BLaER1 treated with 17β-estradiol and CSF1 and Interleukin-3, amounts not matched to agents 10 nM and 100 nM (cell line): Measurements from ENCODE around the gene SAP30BP.

Experiments used
- H3K27ac ChIP-seq, 11 experiments: shearing (Covaris generic); formaldehyde crosslinking; 2 replicates each; pipeline ENCODE4 v1.8.1; 2022
- H3K27me3 ChIP-seq, 11 experiments: shearing (Covaris generic); formaldehyde crosslinking; 2 replicates each; pipeline ENCODE4 v1.8.1; 2022
- H3K36me3 ChIP-seq, 11 experiments: shearing (Covaris generic); formaldehyde crosslinking; 2 replicates each; pipeline ENCODE4 v1.8.1; 2022
- H3K4me1 ChIP-seq, 10 experiments: shearing (Covaris generic); formaldehyde crosslinking; 2 replicates each; pipeline ENCODE4 v1.8.1; 2022
- H3K4me2 ChIP-seq, 11 experiments: shearing (Covaris generic); formaldehyde crosslinking; 2 replicates each; pipeline ENCODE4 v1.8.1; 2022
- H3K4me3 ChIP-seq, 10 experiments: shearing (Covaris generic); formaldehyde crosslinking; 2 replicates each; pipeline ENCODE4 v1.8.1; 2022
- H3K9ac ChIP-seq, 11 experiments: shearing (Covaris generic); formaldehyde crosslinking; 2 replicates each; pipeline ENCODE4 v1.8.1; 2022
- H3K9me3 ChIP-seq, 11 experiments: shearing (Covaris generic); formaldehyde crosslinking; replicated peaks in 1 of 11; 2 replicates each; pipeline ENCODE4 v1.8.1; 2022
- H4K20me1 ChIP-seq, 11 experiments: shearing (Covaris generic); formaldehyde crosslinking; 2 replicates each; pipeline ENCODE4 v1.8.1; 2022
- Cebpa-rat ChIP-seq, 11 experiments: shearing (Covaris generic); IDR thresholded peaks; 2 replicates each; pipeline ENCODE4 v1.8.1; 2022

Gene SAP30BP

GRCh38 chr17:75640556-75641119 is 26.5 kb upstream of the SAP30BP start:
- peaks cover 44 to 73% (median 55%) of the 10 kb centered on the region in 10 experiments for H3K4me1 ChIP-seq
- peak overlapping the region in 5 of 11 experiments; percentile 4 to 56 (median 31); a peak in 6 of 22 replicates for H3K9ac ChIP-seq
- no peak for TF ChIP-seq Cebpa-rat (IDR thresholded peaks at IDR 0.05)
- peak overlapping the region in 2 of 10 experiments; percentile 14 to 18; a peak in 4 of 20 replicates for H3K4me3 ChIP-seq
- H3K9me3 ChIP-seq, result no peaks in the 10 kb centered on the region
- H3K36me3 ChIP-seq, result peaks cover 0 to 23% (median 5%) of the 10 kb centered on the region in 11 experiments; a peak in 9 of 22 replicates
- peaks cover 0 to 21% (median 14%) of the 10 kb centered on the region in 11 experiments; a peak in 11 of 22 replicates for H3K27me3 ChIP-seq
- H4K20me1 ChIP-seq, result peaks cover 0 to 16% (median 0%) of the 10 kb centered on the region in 11 experiments; a peak in 7 of 22 replicates
- peak overlapping the region; percentile 73 to 94 (median 82) for H3K4me2 ChIP-seq
- H3K27ac ChIP-seq, result peak overlapping the region in 4 of 11 experiments; percentile 5 to 38 (median 20); a peak in 2 of 22 replicates

GRCh38 chr17:75641343-75641742 is 25.8 kb upstream of the SAP30BP start:
- Histone ChIP-seq H3K36me3 (peaks cover 0 to 23% (median 5%) of the 10 kb centered on the region in 11 experiments; a peak in 9 of 22 replicates), H3K4me1 (peaks cover 50 to 73% (median 55%) of the 10 kb centered on the region in 10 experiments), H3K27me3 (peaks cover 0 to 14% (median 9%) of the 10 kb centered on the region in 11 experiments; a peak in 11 of 22 replicates), H3K4me3 (no peak overlapping the region), H3K9ac (no peak overlapping the region), H3K27ac (no peak overlapping the region), H4K20me1 (peaks cover 0 to 9% (median 0%) of the 10 kb centered on the region in 11 experiments; a peak in 3 of 22 replicates), H3K9me3 (no peaks in the 10 kb centered on the region), H3K4me2 (peak overlapping the region in 4 of 11 experiments; percentile 75 to 94 (median 82); a peak in 4 of 22 replicates)
- TF ChIP-seq Cebpa-rat (IDR thresholded peaks at IDR 0.05), result no peak

- Histone ChIP-seq H3K27me3 (peaks cover 0 to 4% (median 0%) of the 10 kb centered on the region in 11 experiments; a peak in 5 of 22 replicates), H3K4me2 (peak overlapping the region in 6 of 11 experiments; percentile 11 to 37 (median 31); a peak in 7 of 22 replicates), H3K36me3 (peaks cover 0 to 23% (median 5%) of the 10 kb centered on the region in 11 experiments; a peak in 9 of 22 replicates), H3K9me3 (no peaks in the 10 kb centered on the region), H3K9ac (no peak overlapping the region), H4K20me1 (peaks cover 0 to 5% (median 0%) of the 10 kb centered on the region in 11 experiments; a peak in 2 of 22 replicates), H3K4me1 (peaks cover 44 to 73% (median 55%) of the 10 kb centered on the region in 10 experiments), H3K4me3 (no peak overlapping the region), H3K27ac (no peak overlapping the region)
- TF ChIP-seq Cebpa-rat (IDR thresholded peaks at IDR 0.05), result no peak
These were observed 24.9 kb upstream of the SAP30BP start for GRCh38 chr17:75642182-75642783.

- Histone ChIP-seq H3K9ac (no peak overlapping the region), H3K4me2 (peak overlapping the region in 4 of 11 experiments; percentile 29 to 37 (median 32); a peak in 3 of 22 replicates), H3K27ac (no peak overlapping the region), H4K20me1 (0 out of 22 replicates have a peak, but pooled peaks cover 0 to 4% (median 0%) of the 10 kb centered on the region in 11 experiments), H3K9me3 (no peaks in the 10 kb centered on the region), H3K4me1 (peaks cover 41 to 74% (median 54%) of the 10 kb centered on the region in 10 experiments), H3K4me3 (no peak overlapping the region), H3K27me3 (no peaks in the 10 kb centered on the region), H3K36me3 (peaks cover 0 to 26% (median 5%) of the 10 kb centered on the region in 11 experiments; a peak in 10 of 22 replicates)
- TF ChIP-seq Cebpa-rat (IDR thresholded peaks at IDR 0.05), result no peak
These were observed 24.1 kb upstream of the SAP30BP start for GRCh38 chr17:75642784-75643642.

- Histone ChIP-seq H3K27me3 (no peaks in the 10 kb centered on the region), H3K9me3 (no peaks in the 10 kb centered on the region), H4K20me1 (0 out of 22 replicates have a peak, but pooled peaks cover 0 to 4% (median 0%) of the 10 kb centered on the region in 11 experiments), H3K4me2 (no peak overlapping the region), H3K27ac (no peak overlapping the region), H3K36me3 (peaks cover 0 to 27% (median 7%) of the 10 kb centered on the region in 11 experiments; a peak in 11 of 22 replicates), H3K9ac (no peak overlapping the region), H3K4me1 (peaks cover 41 to 74% (median 54%) of the 10 kb centered on the region in 10 experiments), H3K4me3 (no peak overlapping the region)
- no peak for TF ChIP-seq Cebpa-rat (IDR thresholded peaks at IDR 0.05)
These were observed 23.5 kb upstream of the SAP30BP start for GRCh38 chr17:75643643-75644017.

GRCh38 chr17:75645501-75645888 is 21.6 kb upstream of the SAP30BP start:
- Histone ChIP-seq H3K4me1 (peaks cover 23 to 58% (median 38%) of the 10 kb centered on the region in 10 experiments), H3K27ac (peak overlapping the region in 10 of 11 experiments; percentile 44 to 81 (median 69); a peak in 21 of 22 replicates), H3K4me2 (peak overlapping the region; percentile 60 to 93 (median 77)), H4K20me1 (0 out of 22 replicates have a peak, but pooled peaks cover 0 to 3% (median 0%) of the 10 kb centered on the region in 11 experiments), H3K9ac (peak overlapping the region; percentile 10 to 63 (median 52); a peak in 17 of 22 replicates), H3K36me3 (peaks cover 8 to 45% (median 25%) of the 10 kb centered on the region in 11 experiments; a peak in 21 of 22 replicates), H3K27me3 (no peaks in the 10 kb centered on the region), H3K9me3 (no peaks in the 10 kb centered on the region), H3K4me3 (peak overlapping the region in 1 of 10 experiments; percentile 3; a peak in 1 of 20 replicates)
- TF ChIP-seq Cebpa-rat (IDR thresholded peaks at IDR 0.05), result no peak

- H3K4me1 ChIP-seq, result peaks cover 17 to 52% (median 33%) of the 10 kb centered on the region in 10 experiments
- peak overlapping the region; percentile 10 to 63 (median 52); a peak in 18 of 22 replicates for H3K9ac ChIP-seq
- H3K27ac ChIP-seq, result peak overlapping the region in 10 of 11 experiments; percentile 44 to 81 (median 69); a peak in 21 of 22 replicates
- peaks cover 14 to 48% (median 31%) of the 10 kb centered on the region in 11 experiments for H3K36me3 ChIP-seq
- no peaks in the 10 kb centered on the region for H4K20me1 ChIP-seq
- no peak for TF ChIP-seq Cebpa-rat (IDR thresholded peaks at IDR 0.05)
- H3K4me2 ChIP-seq, result peak overlapping the region; percentile 60 to 93 (median 77)
- H3K27me3 ChIP-seq, result no peaks in the 10 kb centered on the region
- no peaks in the 10 kb centered on the region for H3K9me3 ChIP-seq
- peak overlapping the region in 1 of 10 experiments; percentile 3; a peak in 2 of 20 replicates for H3K4me3 ChIP-seq
These were observed 21.1 kb upstream of the SAP30BP start for GRCh38 chr17:75645889-75646637.
